HEK293 (cell line): ENCODE data around the gene MAPRE2.

Source experiments
- CTCF ChIA-PET: fragments of 350-600 bp; formaldehyde crosslinking; extraction: SDS; loops from one replicate; lab custom pipeline; 2021; ENCODE audit warnings: antibody characterized with exemption; lab: Yijun Ruan, JAX
- POLR2A ChIA-PET: fragments of 300-600 bp; formaldehyde crosslinking; extraction: SDS; loops from one replicate; lab custom pipeline; 2020; ENCODE audit warnings: antibody characterized with exemption, inconsistent platforms; lab: Yijun Ruan, JAX
- H3K27ac ChIP-seq: fragments of 200-500 bp; sonication (Bioruptor generic); 2 replicates; pipeline ENCODE4 v1.5.1; 2014; ENCODE audit warnings: low read depth, low read length, control low read depth, inconsistent platforms; ENCODE audit errors: extremely low read depth
- H3K36me3 ChIP-seq, 2 experiments: fragments of 200-500 bp in 1 of 2; sonication (Bioruptor generic) in 1 of 2; 1 replicate in 1 of 2; 2 replicates in 1 of 2; pipeline ENCODE4 v1.5.1; 2014 to 2017; ENCODE audit warnings: inconsistent platforms in 2 of 2, low read length in 2 of 2; ENCODE audit not compliant: control insufficient read depth in 2 of 2, insufficient read depth in 1 of 2
- H3K4me1 ChIP-seq: fragments of 200-500 bp; sonication (Bioruptor generic); 2 replicates; pipeline ENCODE4 v1.5.1; 2014; ENCODE audit warnings: mild to moderate bottlenecking, low read length, inconsistent platforms; ENCODE audit not compliant: control insufficient read depth, insufficient read depth
- H3K4me3 ChIP-seq: 2 replicates; pipeline ENCODE4 v1.5.1; 2011; ENCODE audit warnings: low read depth, mild to moderate bottlenecking, control low read depth, low read length, moderate library complexity
- H3K9me3 ChIP-seq: fragments of 200-500 bp; sonication (Bioruptor generic); 2 replicates; pipeline ENCODE4 v1.5.1; 2014; ENCODE audit warnings: low read depth, low read length, inconsistent platforms; ENCODE audit not compliant: control insufficient read depth, insufficient read depth
- BCL11A ChIP-seq: fragments of 450-650 bp; formaldehyde crosslinking; IDR thresholded peaks from 2 replicates; pipeline ENCODE4 v1.5.1; 2016; ENCODE audit warnings: low read depth, missing biosample characterization, missing genetic modification characterization
- GLIS2 ChIP-seq: fragments of 450-650 bp; formaldehyde crosslinking; IDR thresholded peaks from 2 replicates; pipeline ENCODE4 v1.5.1; 2016; ENCODE audit warnings: missing biosample characterization, missing genetic modification characterization
- HOXA7 ChIP-seq: sonication (generic); formaldehyde crosslinking; IDR thresholded peaks from 2 replicates; pipeline ENCODE4 v1.8.1; 2022; ENCODE audit warnings: missing genetic modification reagents, borderline replicate concordance
- ZBTB1 ChIP-seq: fragments of 450-650 bp; formaldehyde crosslinking; IDR thresholded peaks from 2 replicates; pipeline ENCODE4 v1.5.1; 2016; ENCODE audit warnings: missing biosample characterization, missing genetic modification characterization
- ZFP41 ChIP-seq: fragments of 450-650 bp; formaldehyde crosslinking; IDR thresholded peaks from 2 replicates; pipeline ENCODE4 v1.5.1; 2016; ENCODE audit warnings: missing biosample characterization, missing genetic modification characterization, borderline replicate concordance
- ZNF10 ChIP-seq: fragments of 450-650 bp; formaldehyde crosslinking; IDR thresholded peaks from 2 replicates; pipeline ENCODE4 v1.5.1; 2017; ENCODE audit warnings: missing biosample characterization, missing genetic modification characterization
- ZNF114 ChIP-seq: fragments of 450-650 bp; formaldehyde crosslinking; IDR thresholded peaks from 2 replicates; pipeline ENCODE4 v1.5.0; 2017; ENCODE audit warnings: missing biosample characterization, missing genetic modification characterization
- ZNF223 ChIP-seq: fragments of 450-650 bp; formaldehyde crosslinking; IDR thresholded peaks from 2 replicates; pipeline ENCODE4 v1.5.1; 2016; ENCODE audit warnings: missing biosample characterization, missing genetic modification characterization
- ZNF350 ChIP-seq: fragments of 450-650 bp; formaldehyde crosslinking; IDR thresholded peaks from 2 replicates; pipeline ENCODE4 v1.5.0; 2017; ENCODE audit warnings: missing biosample characterization, mild to moderate bottlenecking, missing genetic modification characterization
- ZNF37A ChIP-seq: fragments of 450-650 bp; IDR thresholded peaks from 2 replicates; pipeline ENCODE4 v1.5.1; 2018; ENCODE audit warnings: missing biosample characterization, missing genetic modification characterization
- ZNF529 ChIP-seq: fragments of 450-650 bp; formaldehyde crosslinking; IDR thresholded peaks from 2 replicates; pipeline ENCODE4 v1.5.1; 2017; ENCODE audit warnings: missing genetic modification characterization, missing biosample characterization; ENCODE audit not compliant: insufficient replicate concordance
- ZNF585B ChIP-seq: fragments of 450-650 bp; formaldehyde crosslinking; IDR thresholded peaks from 2 replicates; pipeline ENCODE4 v1.5.1; 2016; ENCODE audit warnings: missing biosample characterization, missing genetic modification characterization
- ZNF623 ChIP-seq: fragments of 450-650 bp; formaldehyde crosslinking; IDR thresholded peaks from 2 replicates; pipeline ENCODE4 v1.5.1; 2016; ENCODE audit warnings: missing biosample characterization, missing genetic modification characterization
- ZNF785 ChIP-seq: fragments of 450-650 bp; formaldehyde crosslinking; IDR thresholded peaks from 2 replicates; pipeline ENCODE4 v1.5.1; 2016; ENCODE audit warnings: missing biosample characterization, missing genetic modification characterization
- ZNF830 ChIP-seq: fragments of 450-650 bp; IDR thresholded peaks from 2 replicates; pipeline ENCODE4 v1.5.0; 2018; ENCODE audit warnings: missing biosample characterization, missing genetic modification characterization, low read depth, mild to moderate bottlenecking, moderate library complexity
- ZSCAN30 ChIP-seq: fragments of 450-650 bp; IDR thresholded peaks from 2 replicates; pipeline ENCODE4 v1.5.1; 2018; ENCODE audit warnings: missing biosample characterization, mild to moderate bottlenecking, missing genetic modification characterization, moderate library complexity
- TF ChIP-seq, protein P1 (sequence below): fragments of 450-650 bp; formaldehyde crosslinking; IDR thresholded peaks from 2 replicates; pipeline ENCODE4 v1.5.1; 2016; ENCODE audit warnings: missing biosample characterization, missing genetic modification characterization
- TF ChIP-seq, protein P2 (sequence below): fragments of 450-650 bp; formaldehyde crosslinking; IDR thresholded peaks from 2 replicates; pipeline ENCODE4 v1.5.1; 2016; ENCODE audit warnings: missing biosample characterization, missing genetic modification characterization, borderline replicate concordance
- TF ChIP-seq, protein P3 (sequence below): fragments of 450-650 bp; formaldehyde crosslinking; IDR thresholded peaks from 2 replicates; pipeline ENCODE4 v1.5.1; 2016; ENCODE audit warnings: missing biosample characterization, missing genetic modification characterization

The MAPRE2 gene

DNA sequence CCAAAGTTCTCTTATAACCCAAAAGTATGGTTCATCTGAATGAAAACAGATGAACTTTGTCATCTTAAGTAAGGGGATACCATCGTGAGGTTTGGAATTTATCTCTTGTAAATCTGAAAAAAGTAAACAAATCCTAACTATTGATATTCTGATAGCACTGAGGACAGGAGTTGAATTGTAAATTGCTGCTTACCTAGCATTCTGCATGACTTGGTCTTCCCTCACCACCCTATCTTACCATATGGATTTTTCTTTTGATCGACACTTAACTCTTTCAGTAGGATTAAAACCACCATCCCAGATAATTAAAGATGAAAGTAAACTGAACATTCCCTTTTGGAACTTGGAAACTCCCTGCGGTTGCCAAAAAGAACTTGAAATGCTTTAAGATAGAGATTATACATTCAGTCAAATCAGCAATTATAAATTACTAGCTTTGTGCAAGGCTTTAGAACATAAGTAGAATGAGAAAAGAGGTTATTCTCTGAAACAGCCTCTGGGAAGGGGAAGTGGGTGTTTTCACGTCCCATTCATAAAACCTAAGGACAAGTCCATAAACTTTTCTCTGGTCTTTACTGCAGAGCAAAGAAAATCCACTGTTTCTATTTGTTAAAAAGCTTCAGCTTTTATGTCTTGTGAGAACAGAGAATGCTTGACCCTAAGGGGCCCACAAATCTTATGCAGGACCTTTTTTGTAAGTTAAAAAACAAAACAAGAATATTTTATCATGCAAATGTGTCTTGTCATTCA, 149.9 kb downstream of the MAPRE2 start:
- POLR2A ChIA-PET = no interaction called here
- H3K36me3 ChIP-seq = no peaks in the 10 kb centered on the region
- no peak for TF ChIP-seq ZSCAN30 (tag by site-specific recombination)
- TF ChIP-seq ZNF585B (tag by site-specific recombination) = no peak
- H3K9me3 ChIP-seq = no peaks in the 10 kb centered on the region
- H3K27ac ChIP-seq = no peak overlapping the region
- H3K4me1 ChIP-seq = no peaks in the 10 kb centered on the region
- CTCF ChIA-PET = interaction anchor here (0.6 kb wide), 1 partner anchor 194 kb away, joined by 3 read pairs; no protein-coding TSS in a partner anchor
- no peak overlapping the region for H3K4me3 ChIP-seq

DNA sequence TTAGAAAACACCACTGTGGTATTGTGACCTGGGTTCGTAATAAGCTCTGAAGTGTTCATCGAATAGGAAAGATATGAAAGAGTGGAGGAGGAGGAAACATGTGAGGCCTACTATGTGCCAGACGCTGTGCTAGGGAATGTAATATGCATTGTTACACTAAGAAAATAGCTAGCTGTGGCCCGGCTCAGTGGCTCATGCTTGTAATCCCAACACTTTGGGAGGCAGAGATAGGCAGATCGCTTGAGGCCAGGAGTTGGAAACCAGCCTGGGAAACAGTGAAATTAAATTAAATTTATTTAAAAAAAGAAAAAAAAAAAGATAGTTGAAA, 150.4 kb downstream of the MAPRE2 start:
- no peak overlapping the region for H3K27ac ChIP-seq
- no peaks in the 10 kb centered on the region for H3K9me3 ChIP-seq
- H3K4me3 ChIP-seq = no peak overlapping the region
- CTCF ChIA-PET = interaction anchor here (0.6 kb wide), 1 partner anchor 193 kb away, joined by 3 read pairs; no protein-coding TSS in a partner anchor
- no peaks in the 10 kb centered on the region for H3K36me3 ChIP-seq
- POLR2A ChIA-PET = no interaction called here
- TF ChIP-seq ZNF114 (tag by site-specific recombination) = no peak
- TF ChIP-seq HOXA7 (CRISPR knock-in tag) = no peak
- no peak for TF ChIP-seq ZNF10 (tag by site-specific recombination)
- TF ChIP-seq ZFP41 = no peak
- TF ChIP-seq, protein P1, sequence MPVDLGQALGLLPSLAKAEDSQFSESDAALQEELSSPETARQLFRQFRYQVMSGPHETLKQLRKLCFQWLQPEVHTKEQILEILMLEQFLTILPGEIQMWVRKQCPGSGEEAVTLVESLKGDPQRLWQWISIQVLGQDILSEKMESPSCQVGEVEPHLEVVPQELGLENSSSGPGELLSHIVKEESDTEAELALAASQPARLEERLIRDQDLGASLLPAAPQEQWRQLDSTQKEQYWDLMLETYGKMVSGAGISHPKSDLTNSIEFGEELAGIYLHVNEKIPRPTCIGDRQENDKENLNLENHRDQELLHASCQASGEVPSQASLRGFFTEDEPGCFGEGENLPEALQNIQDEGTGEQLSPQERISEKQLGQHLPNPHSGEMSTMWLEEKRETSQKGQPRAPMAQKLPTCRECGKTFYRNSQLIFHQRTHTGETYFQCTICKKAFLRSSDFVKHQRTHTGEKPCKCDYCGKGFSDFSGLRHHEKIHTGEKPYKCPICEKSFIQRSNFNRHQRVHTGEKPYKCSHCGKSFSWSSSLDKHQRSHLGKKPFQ (tag by site-specific recombination) = no peak
- no peak for TF ChIP-seq ZNF350
- no peak for TF ChIP-seq ZNF37A (tag by site-specific recombination)
- no peak for TF ChIP-seq ZNF623 (tag by site-specific recombination)
- no peak for TF ChIP-seq BCL11A (tag by site-specific recombination)
- TF ChIP-seq ZNF223 (tag by site-specific recombination) = no peak
- no peak for TF ChIP-seq ZNF785 (tag by site-specific recombination)
- no peak for TF ChIP-seq GLIS2 (tag by site-specific recombination)
- no peak for TF ChIP-seq ZNF529 (tag by site-specific recombination)
- TF ChIP-seq ZNF830 (tag by site-specific recombination) = no peak
- TF ChIP-seq, protein P2, sequence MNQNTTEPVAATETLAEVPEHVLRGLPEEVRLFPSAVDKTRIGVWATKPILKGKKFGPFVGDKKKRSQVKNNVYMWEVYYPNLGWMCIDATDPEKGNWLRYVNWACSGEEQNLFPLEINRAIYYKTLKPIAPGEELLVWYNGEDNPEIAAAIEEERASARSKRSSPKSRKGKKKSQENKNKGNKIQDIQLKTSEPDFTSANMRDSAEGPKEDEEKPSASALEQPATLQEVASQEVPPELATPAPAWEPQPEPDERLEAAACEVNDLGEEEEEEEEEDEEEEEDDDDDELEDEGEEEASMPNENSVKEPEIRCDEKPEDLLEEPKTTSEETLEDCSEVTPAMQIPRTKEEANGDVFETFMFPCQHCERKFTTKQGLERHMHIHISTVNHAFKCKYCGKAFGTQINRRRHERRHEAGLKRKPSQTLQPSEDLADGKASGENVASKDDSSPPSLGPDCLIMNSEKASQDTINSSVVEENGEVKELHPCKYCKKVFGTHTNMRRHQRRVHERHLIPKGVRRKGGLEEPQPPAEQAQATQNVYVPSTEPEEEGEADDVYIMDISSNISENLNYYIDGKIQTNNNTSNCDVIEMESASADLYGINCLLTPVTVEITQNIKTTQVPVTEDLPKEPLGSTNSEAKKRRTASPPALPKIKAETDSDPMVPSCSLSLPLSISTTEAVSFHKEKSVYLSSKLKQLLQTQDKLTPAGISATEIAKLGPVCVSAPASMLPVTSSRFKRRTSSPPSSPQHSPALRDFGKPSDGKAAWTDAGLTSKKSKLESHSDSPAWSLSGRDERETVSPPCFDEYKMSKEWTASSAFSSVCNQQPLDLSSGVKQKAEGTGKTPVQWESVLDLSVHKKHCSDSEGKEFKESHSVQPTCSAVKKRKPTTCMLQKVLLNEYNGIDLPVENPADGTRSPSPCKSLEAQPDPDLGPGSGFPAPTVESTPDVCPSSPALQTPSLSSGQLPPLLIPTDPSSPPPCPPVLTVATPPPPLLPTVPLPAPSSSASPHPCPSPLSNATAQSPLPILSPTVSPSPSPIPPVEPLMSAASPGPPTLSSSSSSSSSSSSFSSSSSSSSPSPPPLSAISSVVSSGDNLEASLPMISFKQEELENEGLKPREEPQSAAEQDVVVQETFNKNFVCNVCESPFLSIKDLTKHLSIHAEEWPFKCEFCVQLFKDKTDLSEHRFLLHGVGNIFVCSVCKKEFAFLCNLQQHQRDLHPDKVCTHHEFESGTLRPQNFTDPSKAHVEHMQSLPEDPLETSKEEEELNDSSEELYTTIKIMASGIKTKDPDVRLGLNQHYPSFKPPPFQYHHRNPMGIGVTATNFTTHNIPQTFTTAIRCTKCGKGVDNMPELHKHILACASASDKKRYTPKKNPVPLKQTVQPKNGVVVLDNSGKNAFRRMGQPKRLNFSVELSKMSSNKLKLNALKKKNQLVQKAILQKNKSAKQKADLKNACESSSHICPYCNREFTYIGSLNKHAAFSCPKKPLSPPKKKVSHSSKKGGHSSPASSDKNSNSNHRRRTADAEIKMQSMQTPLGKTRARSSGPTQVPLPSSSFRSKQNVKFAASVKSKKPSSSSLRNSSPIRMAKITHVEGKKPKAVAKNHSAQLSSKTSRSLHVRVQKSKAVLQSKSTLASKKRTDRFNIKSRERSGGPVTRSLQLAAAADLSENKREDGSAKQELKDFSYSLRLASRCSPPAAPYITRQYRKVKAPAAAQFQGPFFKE (tag by site-specific recombination) = no peak
- TF ChIP-seq, protein P3, sequence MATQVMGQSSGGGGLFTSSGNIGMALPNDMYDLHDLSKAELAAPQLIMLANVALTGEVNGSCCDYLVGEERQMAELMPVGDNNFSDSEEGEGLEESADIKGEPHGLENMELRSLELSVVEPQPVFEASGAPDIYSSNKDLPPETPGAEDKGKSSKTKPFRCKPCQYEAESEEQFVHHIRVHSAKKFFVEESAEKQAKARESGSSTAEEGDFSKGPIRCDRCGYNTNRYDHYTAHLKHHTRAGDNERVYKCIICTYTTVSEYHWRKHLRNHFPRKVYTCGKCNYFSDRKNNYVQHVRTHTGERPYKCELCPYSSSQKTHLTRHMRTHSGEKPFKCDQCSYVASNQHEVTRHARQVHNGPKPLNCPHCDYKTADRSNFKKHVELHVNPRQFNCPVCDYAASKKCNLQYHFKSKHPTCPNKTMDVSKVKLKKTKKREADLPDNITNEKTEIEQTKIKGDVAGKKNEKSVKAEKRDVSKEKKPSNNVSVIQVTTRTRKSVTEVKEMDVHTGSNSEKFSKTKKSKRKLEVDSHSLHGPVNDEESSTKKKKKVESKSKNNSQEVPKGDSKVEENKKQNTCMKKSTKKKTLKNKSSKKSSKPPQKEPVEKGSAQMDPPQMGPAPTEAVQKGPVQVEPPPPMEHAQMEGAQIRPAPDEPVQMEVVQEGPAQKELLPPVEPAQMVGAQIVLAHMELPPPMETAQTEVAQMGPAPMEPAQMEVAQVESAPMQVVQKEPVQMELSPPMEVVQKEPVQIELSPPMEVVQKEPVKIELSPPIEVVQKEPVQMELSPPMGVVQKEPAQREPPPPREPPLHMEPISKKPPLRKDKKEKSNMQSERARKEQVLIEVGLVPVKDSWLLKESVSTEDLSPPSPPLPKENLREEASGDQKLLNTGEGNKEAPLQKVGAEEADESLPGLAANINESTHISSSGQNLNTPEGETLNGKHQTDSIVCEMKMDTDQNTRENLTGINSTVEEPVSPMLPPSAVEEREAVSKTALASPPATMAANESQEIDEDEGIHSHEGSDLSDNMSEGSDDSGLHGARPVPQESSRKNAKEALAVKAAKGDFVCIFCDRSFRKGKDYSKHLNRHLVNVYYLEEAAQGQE (tag by site-specific recombination) = no peak
- no peak for TF ChIP-seq ZBTB1 (tag by site-specific recombination)
- TF ChIP-seq, all 188 proteins: peak for 0
- H3K4me1 ChIP-seq = no peaks in the 10 kb centered on the region
